HG03342 (cell line): ENCODE measurements around the gene PRKCG.

Experiments
- ATAC-seq: cut with Tn5 transposase; IDR thresholded peaks from one replicate; pipeline ENCODE4 v1.9.1; 2021; ENCODE audit warnings: mild to moderate bottlenecking, moderate library complexity; ENCODE audit not compliant: unreplicated experiment

Gene PRKCG

DNA sequence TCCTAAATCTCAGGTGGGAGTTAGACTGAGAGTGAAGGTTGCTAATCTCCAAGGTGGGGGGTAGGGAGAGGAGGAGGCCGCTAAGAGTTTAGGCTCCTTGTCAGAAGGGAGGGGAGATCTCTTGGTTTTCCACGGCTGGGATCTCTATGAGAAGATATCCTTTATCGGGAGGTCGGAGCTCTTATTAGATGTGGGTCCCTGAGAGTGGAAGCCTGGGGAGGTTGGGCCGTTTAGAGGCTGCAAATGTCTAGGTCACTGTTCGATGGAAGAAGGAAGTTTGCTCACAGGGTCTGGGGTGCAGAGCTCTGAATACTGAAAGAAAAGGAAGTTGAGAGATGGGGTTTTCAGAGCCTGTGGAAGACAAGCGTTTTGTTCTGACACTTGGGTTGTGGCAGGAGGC lies 10.5 kb upstream of the PRKCG start:
- no peak for ATAC-seq

DNA sequence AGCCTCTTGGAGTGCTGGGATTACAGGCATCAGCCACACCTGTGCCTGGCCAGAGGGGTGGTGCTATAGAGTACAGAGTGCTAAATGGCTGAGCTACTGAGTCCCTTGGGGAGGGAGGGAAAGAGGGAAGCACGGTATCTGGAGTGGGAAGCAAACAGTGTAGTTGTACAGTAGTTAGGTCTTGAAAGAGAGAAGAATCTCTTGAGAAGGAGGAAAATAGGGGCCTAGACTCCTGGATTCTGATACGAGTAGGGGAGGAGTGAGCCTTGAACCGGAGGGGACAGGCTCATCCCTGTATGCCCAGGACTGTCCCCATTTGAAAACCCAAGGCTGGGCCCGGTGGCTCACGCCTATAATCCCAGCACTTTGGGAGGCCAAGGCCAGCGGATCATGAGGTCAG lies 9.2 kb upstream of the PRKCG start:
- no peak for ATAC-seq

DNA sequence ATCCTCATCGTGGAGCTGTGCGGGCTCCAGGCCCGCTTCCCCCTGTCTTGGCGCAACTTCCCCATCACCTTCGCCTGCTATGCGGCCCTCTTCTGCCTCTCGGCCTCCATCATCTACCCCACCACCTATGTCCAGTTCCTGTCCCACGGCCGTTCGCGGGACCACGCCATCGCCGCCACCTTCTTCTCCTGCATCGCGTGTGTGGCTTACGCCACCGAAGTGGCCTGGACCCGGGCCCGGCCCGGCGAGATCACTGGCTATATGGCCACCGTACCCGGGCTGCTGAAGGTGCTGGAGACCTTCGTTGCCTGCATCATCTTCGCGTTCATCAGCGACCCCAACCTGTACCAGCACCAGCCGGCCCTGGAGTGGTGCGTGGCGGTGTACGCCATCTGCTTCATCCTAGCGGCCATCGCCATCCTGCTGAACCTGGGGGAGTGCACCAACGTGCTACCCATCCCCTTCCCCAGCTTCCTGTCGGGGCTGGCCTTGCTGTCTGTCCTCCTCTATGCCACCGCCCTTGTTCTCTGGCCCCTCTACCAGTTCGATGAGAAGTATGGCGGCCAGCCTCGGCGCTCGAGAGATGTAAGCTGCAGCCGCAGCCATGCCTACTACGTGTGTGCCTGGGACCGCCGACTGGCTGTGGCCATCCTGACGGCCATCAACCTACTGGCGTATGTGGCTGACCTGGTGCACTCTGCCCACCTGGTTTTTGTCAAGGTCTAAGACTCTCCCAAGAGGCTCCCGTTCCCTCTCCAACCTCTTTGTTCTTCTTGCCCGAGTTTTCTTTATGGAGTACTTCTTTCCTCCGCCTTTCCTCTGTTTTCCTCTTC lies 8.0 kb upstream of the PRKCG start:
- no peak for ATAC-seq

DNA sequence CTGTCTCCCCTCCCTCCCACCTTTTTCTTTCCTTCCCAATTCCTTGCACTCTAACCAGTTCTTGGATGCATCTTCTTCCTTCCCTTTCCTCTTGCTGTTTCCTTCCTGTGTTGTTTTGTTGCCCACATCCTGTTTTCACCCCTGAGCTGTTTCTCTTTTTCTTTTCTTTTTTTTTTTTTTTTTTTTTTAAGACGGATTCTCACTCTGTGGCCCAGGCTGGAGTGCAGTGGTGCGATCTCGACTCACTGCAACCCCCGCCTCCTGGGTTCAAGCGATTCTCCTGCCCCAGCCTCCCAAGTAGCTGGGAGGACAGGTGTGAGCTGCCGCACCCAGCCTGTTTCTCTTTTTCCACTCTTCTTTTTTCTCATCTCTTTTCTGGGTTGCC lies 7.4 kb upstream of the PRKCG start:
- ATAC-seq = no peak

DNA sequence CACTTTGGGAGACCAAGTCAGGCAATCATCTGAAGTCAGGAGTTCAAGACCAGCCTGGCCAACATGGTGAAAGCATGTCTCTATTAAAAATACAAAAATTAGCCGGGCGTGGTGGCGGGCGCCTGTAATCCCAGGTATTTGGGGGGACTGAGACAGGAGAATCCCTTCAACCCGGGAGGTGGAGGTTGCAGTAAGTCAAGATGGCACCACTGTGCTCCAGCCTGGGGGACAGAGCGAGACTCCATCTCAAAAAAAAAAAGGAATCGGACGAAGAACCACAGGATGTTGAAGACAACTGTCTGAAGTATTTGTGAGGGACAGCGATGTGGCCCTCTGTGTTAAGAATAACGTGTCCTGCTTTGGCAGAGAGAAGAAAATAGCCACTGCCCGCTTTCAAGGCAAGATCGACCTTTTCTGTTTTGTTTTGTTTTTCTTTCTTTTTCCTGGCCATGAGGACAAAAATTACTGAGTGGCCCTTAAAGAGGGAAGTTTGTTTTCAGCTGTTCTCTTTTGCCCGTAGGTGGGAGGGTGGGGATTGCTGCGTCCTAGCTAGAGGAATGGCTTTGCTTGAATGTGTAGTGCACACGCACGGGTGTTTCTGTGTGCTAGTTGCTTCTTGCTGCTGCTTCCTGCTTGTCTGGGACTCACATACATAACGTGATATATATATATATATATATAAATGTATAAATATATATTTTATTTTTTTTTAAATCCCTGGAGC lies 6.2 kb upstream of the PRKCG start:
- no peak for ATAC-seq

DNA sequence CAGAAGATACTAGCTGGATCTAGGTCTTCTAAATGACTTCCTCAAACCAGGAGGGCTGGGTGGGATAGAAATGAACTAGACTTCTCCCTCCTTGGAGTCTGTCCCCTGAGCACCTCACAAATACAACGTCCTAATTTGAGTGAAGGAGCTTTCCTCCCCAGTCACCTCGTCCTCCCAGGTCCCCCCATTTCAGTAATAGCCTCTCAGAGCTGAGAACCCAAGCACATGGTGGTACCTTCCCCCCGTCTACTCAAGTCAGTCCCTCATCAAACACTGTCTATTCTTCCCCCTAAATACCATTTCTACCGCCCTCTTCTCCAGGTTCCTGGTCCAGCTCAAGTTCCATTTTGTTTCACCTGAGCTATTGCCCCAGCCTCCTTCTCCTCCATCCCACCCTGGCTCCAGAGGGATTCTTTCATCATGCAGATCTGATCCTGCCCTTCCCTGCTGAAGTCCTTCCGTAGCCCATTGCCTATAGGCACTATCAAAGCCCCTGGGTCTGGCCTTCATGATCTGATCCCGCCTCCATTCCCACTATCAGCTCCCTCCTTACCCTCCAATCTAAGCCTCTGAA lies 5.3 kb upstream of the PRKCG start:
- ATAC-seq = no peak

DNA sequence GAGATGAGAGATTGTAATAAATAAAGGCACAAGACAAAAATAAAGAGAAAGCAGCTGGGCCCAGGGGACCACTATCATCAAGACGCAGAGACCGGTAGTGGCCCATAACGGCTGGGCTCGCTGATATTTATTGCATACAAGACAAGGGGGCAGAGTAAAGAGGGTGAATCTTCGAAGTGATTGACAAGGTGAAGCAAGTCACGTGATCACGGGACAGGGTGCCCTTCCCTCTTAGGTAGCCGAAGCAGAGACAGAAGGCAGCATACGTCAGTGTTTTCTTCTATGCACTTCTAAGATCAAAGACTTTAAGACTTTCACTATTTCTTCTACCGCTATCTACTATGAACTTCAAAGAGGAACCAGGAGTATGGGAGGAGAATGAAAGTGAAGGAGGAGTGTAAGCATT lies 4.6 kb upstream of the PRKCG start:
- ATAC-seq = no peak

DNA sequence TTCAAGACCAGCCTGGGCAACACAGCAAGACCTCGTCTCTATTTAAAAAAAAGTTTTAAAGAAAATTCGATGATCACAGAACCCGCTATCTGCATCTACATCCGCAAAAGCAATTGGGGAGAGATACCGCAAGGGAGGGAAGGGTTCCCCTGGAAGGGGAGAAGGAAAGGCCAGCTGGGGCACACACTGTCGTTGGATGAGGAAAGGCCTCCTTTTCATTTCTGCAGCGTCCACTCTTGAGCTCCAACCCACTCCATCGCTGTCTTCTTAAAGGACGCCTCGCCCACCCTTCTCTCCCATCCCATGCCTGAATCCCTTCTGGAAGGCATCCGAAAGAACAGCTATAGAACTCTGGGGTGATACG lies 3.2 kb upstream of the PRKCG start:
- ATAC-seq = no peak

DNA sequence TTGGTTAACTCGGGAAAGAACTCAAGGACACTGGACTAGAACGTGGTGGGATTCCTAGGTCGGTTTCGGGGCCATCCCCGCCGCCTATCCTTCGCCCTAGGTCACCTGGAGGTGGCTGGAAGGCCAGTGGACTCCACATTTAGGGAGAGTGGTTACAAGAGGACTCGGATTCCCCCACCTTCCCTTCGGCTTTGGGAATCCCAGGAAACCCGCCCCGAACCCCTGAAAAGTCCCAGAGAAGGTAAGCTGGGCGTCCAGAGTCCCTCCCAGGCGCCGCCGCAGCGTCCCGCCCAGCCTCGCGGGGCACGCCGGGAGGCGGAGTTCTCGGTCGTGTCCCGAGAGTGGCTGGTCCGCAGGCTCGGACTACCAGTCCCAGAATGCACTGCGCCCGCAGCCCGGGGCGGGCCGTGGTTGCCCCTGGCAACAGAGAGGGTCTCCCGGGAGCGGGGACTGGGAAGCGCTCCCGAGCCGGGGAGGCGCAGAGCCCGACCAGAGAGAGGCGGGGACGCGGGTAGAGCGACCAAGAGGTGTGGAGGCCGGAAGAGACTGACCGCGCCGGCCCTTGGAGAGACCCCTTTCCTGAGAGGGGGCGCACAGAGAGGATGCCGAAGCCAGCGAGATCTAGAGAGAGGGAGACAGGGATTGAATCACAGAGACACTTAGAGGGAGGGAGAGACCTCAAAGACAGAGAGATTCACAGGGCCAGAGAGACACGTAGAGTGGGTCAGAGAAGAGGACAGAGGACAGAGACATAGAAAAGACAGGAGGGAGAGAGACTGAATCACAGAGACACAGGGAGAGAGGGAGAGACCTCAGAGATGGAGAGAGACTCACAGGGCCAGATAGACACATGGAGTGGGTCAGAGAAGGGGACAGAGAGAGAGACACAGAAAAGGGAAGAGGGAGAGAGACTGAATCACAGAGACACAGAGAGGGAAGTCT lies 2.6 kb upstream of the PRKCG start:
- peak; percentile 81 for ATAC-seq

DNA sequence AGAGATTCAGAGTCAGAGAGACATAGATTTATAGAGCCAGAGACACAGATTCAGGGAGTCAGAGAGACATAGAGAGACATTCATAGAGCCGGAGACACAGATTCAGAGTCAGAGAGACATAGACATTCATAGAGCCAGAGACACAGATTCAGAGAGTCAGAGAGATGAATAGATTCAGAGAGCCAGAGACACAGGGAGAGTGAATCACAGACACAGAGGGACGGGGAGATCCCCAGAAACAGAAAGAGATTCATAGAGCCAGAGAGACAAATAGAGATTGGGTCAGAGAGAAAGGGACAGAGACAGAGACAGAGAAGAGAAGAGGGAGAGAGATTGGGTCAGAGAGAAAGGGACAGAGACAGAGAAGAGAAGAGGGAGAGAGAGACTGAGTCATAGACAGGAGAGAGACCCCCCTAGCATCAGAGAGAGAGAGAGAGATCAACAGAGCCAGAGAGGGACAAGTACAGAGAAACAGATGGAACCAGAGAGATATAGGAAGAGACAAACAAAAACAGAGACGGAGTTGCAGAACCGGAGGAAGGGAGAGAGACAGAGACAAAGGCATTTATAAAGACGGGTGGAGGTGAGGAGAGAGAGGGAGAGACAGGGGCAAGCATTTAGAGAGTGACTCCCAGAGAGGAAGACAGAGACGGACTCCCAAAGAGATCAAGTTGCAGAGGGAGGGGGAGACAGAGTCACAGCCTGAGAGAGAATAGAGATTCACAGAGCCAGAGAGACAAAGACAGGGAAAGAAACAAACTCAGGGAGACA lies 1.1 kb upstream of the PRKCG start:
- no peak for ATAC-seq

DNA sequence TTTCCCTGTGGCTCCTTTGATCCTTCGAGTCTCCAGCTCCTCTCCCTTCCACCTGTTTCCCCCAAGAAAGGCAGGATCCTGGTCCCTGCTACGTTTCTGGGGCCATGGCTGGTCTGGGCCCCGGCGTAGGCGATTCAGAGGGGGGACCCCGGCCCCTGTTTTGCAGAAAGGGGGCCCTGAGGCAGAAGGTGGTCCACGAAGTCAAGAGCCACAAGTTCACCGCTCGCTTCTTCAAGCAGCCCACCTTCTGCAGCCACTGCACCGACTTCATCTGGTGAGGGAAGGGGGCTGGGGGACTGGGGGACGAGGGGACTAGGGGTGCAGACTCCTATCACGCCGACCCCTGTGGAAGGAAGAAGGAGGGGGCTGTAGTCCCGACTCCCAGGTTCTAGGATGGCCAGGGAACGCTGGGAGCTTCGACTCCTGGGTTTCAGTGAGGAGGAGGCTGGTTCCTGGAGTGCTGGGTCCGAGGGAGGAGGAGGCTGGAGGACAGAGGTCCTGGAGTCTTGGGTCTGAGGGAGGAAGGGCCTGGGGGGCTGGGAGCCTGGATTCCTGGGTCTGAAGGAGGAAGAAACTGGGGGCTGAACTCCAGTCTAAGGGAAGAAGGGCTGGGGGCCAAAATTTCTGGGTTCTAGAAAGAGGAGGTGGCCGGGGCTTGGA lies 524 bp downstream of the PRKCG start:
- no peak for ATAC-seq

DNA sequence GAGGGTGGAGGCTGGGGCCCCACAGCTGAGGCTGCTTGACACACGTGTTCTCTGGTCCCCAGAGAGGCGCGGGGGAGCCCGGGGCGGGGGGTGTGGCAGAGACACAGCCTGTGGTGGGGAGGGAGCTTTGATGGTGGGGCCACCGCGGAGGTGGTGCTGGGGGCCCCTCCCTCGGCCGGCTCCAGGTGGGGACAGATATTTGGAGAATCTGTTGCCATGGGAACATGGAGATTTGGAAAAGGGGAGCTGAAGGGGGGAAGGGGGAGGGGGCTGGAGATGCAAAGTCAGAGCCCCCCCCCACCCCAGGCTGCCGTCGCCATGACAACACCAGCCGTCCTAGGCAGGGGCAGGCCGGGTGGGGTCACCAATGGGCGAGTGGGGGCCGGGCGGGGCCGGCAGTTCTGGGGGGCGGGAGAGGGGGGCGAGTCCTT lies 1.2 kb downstream of the PRKCG start:
- ATAC-seq = no peak

DNA sequence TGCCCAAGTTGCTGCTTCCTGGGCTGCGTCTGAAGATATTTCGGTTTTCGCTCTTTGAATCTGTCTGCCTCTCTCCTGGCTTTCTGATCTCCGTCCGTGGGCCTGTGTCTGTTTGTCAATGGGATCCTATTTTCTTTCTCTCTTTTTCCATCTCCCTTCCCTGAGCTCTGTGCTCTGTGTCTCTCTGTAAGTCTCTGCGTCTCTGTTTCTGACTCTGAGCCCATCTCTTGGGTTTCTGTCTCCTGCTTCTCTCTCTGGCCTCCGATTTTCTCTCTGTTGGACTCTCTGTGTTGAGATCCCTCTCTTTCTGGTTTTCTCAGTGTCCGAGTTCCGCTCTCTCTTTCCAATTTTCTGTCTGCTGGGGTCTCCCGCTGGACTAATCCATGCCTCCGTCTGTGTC lies 1.7 kb downstream of the PRKCG start:
- ATAC-seq = no peak

DNA sequence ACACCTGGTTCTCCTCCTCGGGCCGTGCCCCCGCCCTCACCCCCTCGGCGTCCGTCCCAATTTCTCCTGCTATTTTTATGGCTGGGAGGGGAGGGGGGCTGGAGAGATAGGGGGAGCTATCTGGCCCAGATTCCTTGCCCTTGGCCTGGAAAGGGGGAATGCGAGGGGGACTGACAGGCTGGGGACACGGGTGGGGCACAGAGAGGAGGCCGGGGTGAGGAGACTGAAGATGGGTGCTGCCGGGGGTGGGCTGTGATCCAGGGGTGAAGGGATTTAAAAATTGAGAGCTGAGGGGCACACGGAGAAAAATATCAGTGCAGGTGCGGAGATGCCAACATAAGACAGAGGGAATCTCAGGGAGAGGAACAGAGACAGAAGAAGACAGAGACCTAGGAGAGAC lies 2.3 kb downstream of the PRKCG start:
- no peak for ATAC-seq

DNA sequence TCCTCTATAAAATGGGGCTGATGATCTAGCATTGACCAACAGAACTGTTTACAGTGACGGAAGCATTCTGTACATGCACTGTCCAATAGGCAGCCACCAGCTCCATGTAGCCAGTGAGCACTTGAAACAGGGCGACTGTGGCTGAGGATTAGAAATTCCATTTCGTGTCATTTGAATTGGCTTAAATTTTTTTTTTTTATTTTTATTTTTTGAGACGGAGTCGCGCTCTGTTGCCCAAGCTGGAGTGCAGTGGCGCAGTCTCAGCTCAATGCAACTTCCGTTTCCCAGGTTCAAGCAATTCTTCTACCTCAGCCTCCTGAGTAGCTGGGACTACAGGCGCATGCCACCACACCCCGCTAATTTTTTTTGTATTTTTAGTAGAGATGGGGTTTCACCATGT lies 3.0 kb downstream of the PRKCG start:
- ATAC-seq = no peak

DNA sequence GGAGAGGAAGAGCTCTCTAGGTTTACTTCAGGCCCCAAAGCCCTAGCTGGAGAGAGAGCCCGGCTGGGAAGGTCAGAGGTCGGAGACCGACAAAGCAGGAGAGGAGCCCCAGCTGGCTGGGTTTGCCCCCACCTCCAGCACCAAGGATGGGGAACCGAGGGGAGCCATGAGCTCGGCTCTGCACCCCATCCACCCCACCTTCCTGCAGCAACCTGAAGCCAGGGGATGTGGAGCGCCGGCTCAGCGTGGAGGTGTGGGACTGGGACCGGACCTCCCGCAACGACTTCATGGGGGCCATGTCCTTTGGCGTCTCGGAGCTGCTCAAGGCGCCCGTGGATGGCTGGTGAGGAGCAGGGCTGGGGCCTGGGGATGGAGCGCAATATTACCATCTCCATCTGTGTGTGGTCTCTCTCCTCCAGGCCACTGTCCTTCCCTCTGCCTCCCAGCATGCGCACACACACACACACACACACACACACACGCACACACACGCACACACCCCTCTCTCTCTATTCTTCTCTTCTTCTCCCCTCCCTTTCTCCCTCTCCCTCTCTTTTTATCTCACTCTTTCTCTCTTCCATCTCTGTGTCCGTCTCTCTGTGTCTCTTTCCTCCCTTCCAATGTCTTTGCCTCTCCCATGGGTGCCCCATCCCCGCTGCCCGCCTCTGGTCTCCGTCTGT lies 10.4 kb downstream of the PRKCG start:
- no peak for ATAC-seq

DNA sequence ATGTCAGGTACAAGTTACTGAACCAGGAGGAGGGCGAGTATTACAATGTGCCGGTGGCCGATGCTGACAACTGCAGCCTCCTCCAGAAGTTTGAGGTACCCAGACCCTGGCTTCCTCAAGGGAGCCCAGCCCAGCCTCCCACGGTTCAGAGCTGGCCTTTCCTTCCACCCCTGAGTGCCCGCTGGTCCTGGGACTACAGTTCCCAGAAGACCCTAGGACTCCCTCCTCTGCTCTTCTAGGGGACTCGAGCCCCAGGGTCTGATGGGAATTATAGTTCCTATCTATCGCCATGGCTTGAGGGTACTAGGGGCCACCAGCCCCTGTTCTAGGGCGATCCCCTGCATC lies 11.0 kb downstream of the PRKCG start:
- no peak for ATAC-seq

DNA sequence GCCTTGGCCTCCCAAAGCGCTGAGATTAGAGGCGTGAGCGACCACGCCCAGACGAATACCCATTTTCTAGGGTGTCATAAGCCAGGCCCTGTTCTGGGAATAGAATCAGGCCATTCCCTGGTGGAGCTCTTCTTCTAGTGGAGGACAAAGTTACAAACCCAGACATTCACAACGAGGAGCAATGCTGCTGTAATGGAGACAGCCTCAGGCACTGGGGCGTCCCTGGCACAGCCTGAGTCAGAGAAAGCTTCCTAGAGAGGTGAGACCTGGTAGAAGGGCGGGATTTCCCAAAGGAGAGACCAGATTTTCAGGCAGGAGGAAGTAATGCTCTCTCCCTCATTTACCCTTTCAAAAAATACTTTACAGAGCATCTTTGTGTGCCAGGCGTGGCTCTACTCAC lies 12.7 kb downstream of the PRKCG start:
- ATAC-seq = no peak

DNA sequence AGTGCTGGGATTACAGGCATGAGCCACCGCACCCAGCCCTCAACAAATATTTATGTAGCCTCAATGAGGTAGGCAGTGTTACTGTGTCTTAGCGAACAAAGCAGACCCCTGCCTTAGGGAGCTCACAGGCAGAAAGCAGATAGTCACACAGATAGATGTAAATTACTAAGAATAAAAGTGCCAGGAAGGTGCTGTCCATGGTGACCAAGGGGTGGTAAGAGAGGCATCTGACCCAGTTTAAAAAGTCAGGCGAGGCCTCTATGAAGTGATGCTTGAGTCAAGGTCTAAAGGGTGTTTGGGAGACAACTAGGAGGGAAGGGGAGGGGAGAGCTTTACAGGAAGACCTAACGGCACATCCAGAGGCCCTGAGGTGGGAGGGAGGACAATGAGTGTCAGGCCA lies 14.7 kb downstream of the PRKCG start:
- ATAC-seq = no peak
